GM19240 (cell line): Measurements from ENCODE around the gene FAM169A.
"Not testable (repeated sequence)": the region's sequence is repeated elsewhere in the genome, so short reads cannot be mapped to it uniquely, and the experiment has no call there.

ENCODE experiments used
- DNase-seq: peaks from one replicate; pipeline ENCODE4 v3.0.0; 2011; ENCODE audit warnings: low spot score; ENCODE audit not compliant: insufficient read length

Gene FAM169A

GRCh38 chr5:74801941-74802340, 64.2 kb downstream of the FAM169A start:
- no peak for DNase-seq

- DNase-seq = no peak
These were observed 65.0 kb downstream of the FAM169A start for GRCh38 chr5:74801197-74801596.

- DNase-seq = no peak
These were observed 66.9 kb downstream of the FAM169A start for GRCh38 chr5:74798977-74799911.

GRCh38 chr5:74791669-74792068, 74.5 kb downstream of the FAM169A start:
- not testable (repeated sequence) for DNase-seq

- DNase-seq = no peak
These were observed 78.8 kb downstream of the FAM169A start for GRCh38 chr5:74787424-74787823.

GRCh38 chr5:74786851-74787250, 79.3 kb downstream of the FAM169A start:
- DNase-seq = no peak

GRCh38 chr5:74778609-74779008, 87.6 kb downstream of the FAM169A start:
- no peak for DNase-seq

- no peak for DNase-seq
These were observed 93.8 kb downstream of the FAM169A start for GRCh38 chr5:74772359-74772758.

GRCh38 chr5:74767579-74767913, 98.6 kb downstream of the FAM169A start:
- no peak for DNase-seq

GRCh38 chr5:74766849-74767578, 99.2 kb downstream of the FAM169A start, which contains the start of the genes GFM2 and NSA2:
Gene GFM2, minus strand, starts transcription at chr5:74767117. Its CDS starts 3,375 bp downstream, at chr5:74763742.
Gene NSA2, plus strand, starts transcription at chr5:74767249. Its CDS starts 112 bp downstream, at chr5:74767361.
- peak; percentile 31 for DNase-seq

GRCh38 chr5:74766418-74766848, 99.8 kb downstream of the FAM169A start:
- DNase-seq = no peak

GRCh38 chr5:74765929-74766328, 100.3 kb downstream of the FAM169A start:
- no peak for DNase-seq

GRCh38 chr5:74765201-74765600, 101.0 kb downstream of the FAM169A start:
- DNase-seq = no peak

GRCh38 chr5:74763504-74763903, 102.7 kb downstream of the FAM169A start:
- no peak for DNase-seq

- no peak for DNase-seq
These were observed 103.6 kb downstream of the FAM169A start for GRCh38 chr5:74762599-74762998.

GRCh38 chr5:74761241-74761640, 104.9 kb downstream of the FAM169A start:
- DNase-seq = no peak

- DNase-seq = not testable (repeated sequence)
These were observed 117.4 kb downstream of the FAM169A start for GRCh38 chr5:74748742-74749141.

GRCh38 chr5:74738406-74738805, 127.8 kb downstream of the FAM169A start:
- DNase-seq = no peak

- no peak for DNase-seq
These were observed 129.4 kb downstream of the FAM169A start for GRCh38 chr5:74736759-74737158.
